Hepatocyte (in vitro differentiated cells): ENCODE data around the gene GALNT1. TPM values are rescaled to one million over a fixed set of nuclear protein-coding genes. Genes with fewer than 3 reads are reported as not detected.

Experiments
- DNase-seq: peaks from one replicate; pipeline ENCODE4 v3.0.0-alpha.2; 2016; ENCODE audit warnings: low spot score
- H2AFZ ChIP-seq: fragments of 200-600 bp; sonication (generic); 2 replicates; pipeline ENCODE4 v1.6.0; 2016; ENCODE audit warnings: antibody characterized with exemption, mild to moderate bottlenecking
- H3K27ac ChIP-seq: fragments of 200-600 bp; sonication (generic); 2 replicates; pipeline ENCODE4 v1.5.1; 2016; ENCODE audit warnings: mild to moderate bottlenecking
- H3K27me3 ChIP-seq: fragments of 200-600 bp; sonication (generic); 2 replicates; pipeline ENCODE4 v1.6.1; 2016
- H3K36me3 ChIP-seq: fragments of 200-600 bp; sonication (generic); replicated peaks from 2 replicates; pipeline ENCODE4 v1.5.1; 2016; ENCODE audit warnings: low read depth; ENCODE audit not compliant: insufficient read depth
- H3K4me1 ChIP-seq: fragments of 200-600 bp; sonication (generic); 2 replicates; pipeline ENCODE4 v1.5.1; 2016; ENCODE audit warnings: mild to moderate bottlenecking, moderate library complexity; ENCODE audit not compliant: insufficient read depth
- H3K4me2 ChIP-seq: fragments of 200-600 bp; sonication (generic); 2 replicates; pipeline ENCODE4 v1.6.0; 2016
- H3K4me3 ChIP-seq: fragments of 200-600 bp; sonication (generic); 2 replicates; pipeline ENCODE4 v1.5.1; 2016; ENCODE audit warnings: mild to moderate bottlenecking
- H3K79me2 ChIP-seq: fragments of 200-600 bp; sonication (generic); 2 replicates; pipeline ENCODE4 v1.6.0; 2017; ENCODE audit warnings: mild to moderate bottlenecking
- H3K9me2 ChIP-seq: fragments of 200-600 bp; sonication (generic); replicated peaks from 2 replicates; pipeline ENCODE4 v1.6.0; 2017; ENCODE audit warnings: mild to moderate bottlenecking; ENCODE audit not compliant: insufficient read depth
- H3K9me3 ChIP-seq: fragments of 200-600 bp; sonication (generic); 2 replicates; pipeline ENCODE4 v1.5.1; 2016; ENCODE audit warnings: low read depth, mild to moderate bottlenecking
- H4K20me1 ChIP-seq: fragments of 200-600 bp; sonication (generic); 2 replicates; pipeline ENCODE4 v1.6.0; 2016; ENCODE audit warnings: mild to moderate bottlenecking; ENCODE audit not compliant: insufficient read depth, poor library complexity, severe bottlenecking
- CTCF ChIP-seq: fragments of 200-600 bp; sonication (generic); IDR thresholded peaks from 2 replicates; pipeline ENCODE4 v1.5.1; 2016; ENCODE audit warnings: antibody characterized with exemption, mild to moderate bottlenecking; ENCODE audit not compliant: poor library complexity
- EZH2 ChIP-seq: fragments of 200-600 bp; sonication (generic); IDR thresholded peaks from 2 replicates; pipeline ENCODE4 v1.6.1; 2016; ENCODE audit warnings: antibody characterized with exemption, mild to moderate bottlenecking, borderline replicate concordance
- EZH2phosphoT487 ChIP-seq: fragments of 200-600 bp; sonication (generic); IDR thresholded peaks from one replicate; pipeline ENCODE4 v1.6.1; 2018; ENCODE audit warnings: antibody characterized with exemption, mild to moderate bottlenecking, low read depth, moderate library complexity; ENCODE audit not compliant: unreplicated experiment, severe bottlenecking
- WGBS: methylation state at CpG from one replicate; pipeline ENCODE4 v1.1.6; 2016; ENCODE audit warnings: low lambda C conversion rate; ENCODE audit errors: missing lambda C conversion rate; 5-methylcytosine and 5-hydroxymethylcytosine counted together
- polyA plus RNA-seq: library from polyadenylated mRNA; unstranded; fragments of >200 nt; fragmentation: Nextera tagmentation; extraction: Ambion mirVana; gene quantifications from 2 replicates; pipeline ENCODE4 v1.2.1, GENCODE V29; 2016
- total RNA-seq: library from RNA; depleted of rRNA; stranded (reverse); fragments of >200 nt; gene quantifications from 2 replicates; pipeline ENCODE4 v1.2.3, GENCODE V29; 2014

The GALNT1 gene
- total and polyA plus RNA-seq, 2 experiments from 2014 or later, result 231 to 271 TPM

- peaks cover 9% of the 10 kb centered on the region for H3K9me3 ChIP-seq
- peaks cover 7% of the 10 kb centered on the region for H4K20me1 ChIP-seq
- TF ChIP-seq CTCF (no peak), EZH2 (no peak), EZH2phosphoT487 (no peak)
- H3K9me2 ChIP-seq, result no peaks in the 10 kb centered on the region
- WGBS, result 3% methylated on average over 41 of the region's 96 CpGs
- peaks cover 41% of the 10 kb centered on the region for H3K79me2 ChIP-seq
- H3K4me3 ChIP-seq, result peak overlapping the region; percentile 80
- peak overlapping the region; percentile 87 for H3K4me2 ChIP-seq
- H3K4me1 ChIP-seq, result peaks cover 18% of the 10 kb centered on the region
- peak overlapping the region; percentile 99 for H3K27ac ChIP-seq
- no peaks in the 10 kb centered on the region for H3K27me3 ChIP-seq
- H3K36me3 ChIP-seq, result no peaks in the 10 kb centered on the region
- peak; percentile 81 for DNase-seq
- H2AFZ ChIP-seq, result peak overlapping the region; percentile 80
These were observed 620 bp upstream of the GALNT1 start for GRCh38 chr18:35580701-35581539.

- Histone ChIP-seq H3K4me3 (peak overlapping the region; percentile 90), H3K79me2 (peaks cover 53% of the 10 kb centered on the region), H3K27me3 (no peaks in the 10 kb centered on the region), H3K4me2 (peak overlapping the region; percentile 86), H3K36me3 (no peaks in the 10 kb centered on the region), H3K4me1 (peaks cover 18% of the 10 kb centered on the region), H3K27ac (peak overlapping the region; percentile 89), H3K9me3 (peaks cover 9% of the 10 kb centered on the region), H2AFZ (peak overlapping the region; percentile 90), H4K20me1 (peaks cover 10% of the 10 kb centered on the region), H3K9me2 (no peaks in the 10 kb centered on the region)
- TF ChIP-seq EZH2phosphoT487, result no peak
- TF ChIP-seq CTCF, result no peak
- no peak for TF ChIP-seq EZH2
- 1% methylated on average over 47 of the region's 51 CpGs for WGBS
- peak; percentile 47 for DNase-seq
These were observed 530 bp downstream of the GALNT1 start for GRCh38 chr18:35581898-35582641.

- DNase-seq, result peak; percentile 44
- Histone ChIP-seq H2AFZ (no peak overlapping the region), H3K4me1 (peaks cover 18% of the 10 kb centered on the region), H3K36me3 (no peaks in the 10 kb centered on the region), H4K20me1 (peaks cover 11% of the 10 kb centered on the region), H3K4me2 (peak overlapping the region; percentile 86), H3K4me3 (peak overlapping the region; percentile 90), H3K9me3 (peaks cover 12% of the 10 kb centered on the region), H3K27ac (peak overlapping the region; percentile 89), H3K79me2 (peaks cover 63% of the 10 kb centered on the region), H3K27me3 (no peaks in the 10 kb centered on the region), H3K9me2 (no peaks in the 10 kb centered on the region)
- 24% methylated on average over 6 of the region's 6 CpGs for WGBS
- no peak for TF ChIP-seq EZH2phosphoT487
- TF ChIP-seq EZH2, result no peak
- TF ChIP-seq CTCF, result no peak
These were observed 1.5 kb downstream of the GALNT1 start for GRCh38 chr18:35582899-35583558.
